Skeletal muscle satellite cell (primary cell): Measurements from ENCODE around the gene GOLGA6L10. TPM values are rescaled to one million over a fixed set of nuclear protein-coding genes. Genes with fewer than 3 reads are reported as not detected.
"Not testable (repeated sequence)": the region's sequence is repeated elsewhere in the genome, so short reads cannot be mapped to it uniquely, and the experiment has no call there.

Source experiments
- H3K27me3 ChIP-seq: 2 replicates; pipeline ENCODE4 v1.7.0; 2013; ENCODE audit warnings: low read length; ENCODE audit not compliant: control insufficient read depth, insufficient read depth
- H3K36me3 ChIP-seq: 2 replicates; pipeline ENCODE4 v1.7.0; 2013; ENCODE audit warnings: mild to moderate bottlenecking, control low read depth, low read length; ENCODE audit not compliant: insufficient read depth
- H3K4me1 ChIP-seq: 2 replicates; pipeline ENCODE4 v1.7.0; 2013; ENCODE audit warnings: low read length; ENCODE audit not compliant: control insufficient read depth, insufficient read depth
- H3K4me2 ChIP-seq: 2 replicates; pipeline ENCODE4 v1.7.0; 2013; ENCODE audit warnings: mild to moderate bottlenecking, low read length
- H3K4me3 ChIP-seq: 2 replicates; pipeline ENCODE4 v1.7.0; 2013; ENCODE audit warnings: low read length
- H3K9ac ChIP-seq: 2 replicates; pipeline ENCODE4 v1.7.0; 2013; ENCODE audit warnings: mild to moderate bottlenecking, low read depth, low read length, moderate library complexity
- H3K9me3 ChIP-seq: replicated peaks from 2 replicates; pipeline ENCODE4 v1.7.0; 2013; ENCODE audit warnings: mild to moderate bottlenecking, control low read depth, low read length
- total RNA-seq: library from RNA; depleted of rRNA; stranded (reverse); fragments of >200 nt; gene quantifications from 2 replicates; pipeline ENCODE4 v1.2.3, GENCODE V29; 2012; rRNA removed

Gene GOLGA6L10
- under 0.01 and 0.22 TPM in 2 replicates for total RNA-seq

GRCh38 chr15:82349375-82349774 lies at the start of gene GOLGA6L10:
Gene GOLGA6L10 (minus strand): TSS chr15:82349475. CDS start chr15:82349375, 100 bp downstream.
- not testable (repeated sequence) for H3K9me3 ChIP-seq, H3K27me3 ChIP-seq, H3K4me3 ChIP-seq, H3K9ac ChIP-seq, H3K4me2 ChIP-seq, H3K4me1 ChIP-seq, H3K36me3 ChIP-seq

GRCh38 chr15:82398785-82399184 lies 49.5 kb upstream of the GOLGA6L10 start:
- Histone ChIP-seq H3K4me1 (peaks cover 3% of the 10 kb centered on the region), H3K27me3 (no peaks in the 10 kb centered on the region), H3K9me3 (no peaks in the 10 kb centered on the region), H3K36me3 (no peaks in the 10 kb centered on the region), H3K4me3 (no peak overlapping the region), H3K9ac (no peak overlapping the region), H3K4me2 (no peak overlapping the region)

- Histone ChIP-seq H3K9me3 (no peaks in the 10 kb centered on the region), H3K36me3 (no peaks in the 10 kb centered on the region), H3K4me1 (peaks cover 6% of the 10 kb centered on the region), H3K27me3 (no peaks in the 10 kb centered on the region), H3K9ac (no peak overlapping the region), H3K4me3 (no peak overlapping the region), H3K4me2 (no peak overlapping the region)
Measured at GRCh38 chr15:82397817-82398216, 48.5 kb upstream of the GOLGA6L10 start.

- not testable (repeated sequence) for H3K36me3 ChIP-seq, H3K9me3 ChIP-seq, H3K4me1 ChIP-seq, H3K9ac ChIP-seq, H3K4me2 ChIP-seq, H3K27me3 ChIP-seq, H3K4me3 ChIP-seq
Measured at GRCh38 chr15:82395788-82396187, 46.5 kb upstream of the GOLGA6L10 start.

- Histone ChIP-seq H3K4me3 (no peak overlapping the region), H3K36me3 (no peaks in the 10 kb centered on the region), H3K4me2 (no peak overlapping the region), H3K27me3 (no peaks in the 10 kb centered on the region), H3K9me3 (no peaks in the 10 kb centered on the region), H3K4me1 (peaks cover 6% of the 10 kb centered on the region), H3K9ac (no peak overlapping the region)
Measured at GRCh38 chr15:82393671-82394070, 44.4 kb upstream of the GOLGA6L10 start.

GRCh38 chr15:82392077-82392476 lies 42.8 kb upstream of the GOLGA6L10 start:
- H3K36me3 ChIP-seq, H3K27me3 ChIP-seq, H3K4me2 ChIP-seq, H3K4me3 ChIP-seq, H3K9ac ChIP-seq, H3K9me3 ChIP-seq, H3K4me1 ChIP-seq: not testable (repeated sequence)

GRCh38 chr15:82390152-82390551 lies 40.9 kb upstream of the GOLGA6L10 start:
- H3K4me1 ChIP-seq, H3K9ac ChIP-seq, H3K9me3 ChIP-seq, H3K4me3 ChIP-seq, H3K27me3 ChIP-seq, H3K36me3 ChIP-seq, H3K4me2 ChIP-seq: not testable (repeated sequence)

GRCh38 chr15:82387209-82387608 lies 37.9 kb upstream of the GOLGA6L10 start:
- H3K27me3 ChIP-seq, H3K36me3 ChIP-seq, H3K9ac ChIP-seq, H3K4me1 ChIP-seq, H3K4me3 ChIP-seq, H3K9me3 ChIP-seq, H3K4me2 ChIP-seq: not testable (repeated sequence)

GRCh38 chr15:82381330-82381955 lies 32.2 kb upstream of the GOLGA6L10 start:
- H3K4me2 ChIP-seq, H3K36me3 ChIP-seq, H3K4me1 ChIP-seq, H3K4me3 ChIP-seq, H3K9ac ChIP-seq, H3K9me3 ChIP-seq, H3K27me3 ChIP-seq: not testable (repeated sequence)

GRCh38 chr15:82379552-82379951 lies 30.3 kb upstream of the GOLGA6L10 start:
- H3K4me3 ChIP-seq, H3K4me1 ChIP-seq, H3K9ac ChIP-seq, H3K27me3 ChIP-seq, H3K4me2 ChIP-seq, H3K9me3 ChIP-seq, H3K36me3 ChIP-seq: not testable (repeated sequence)

- not testable (repeated sequence) for H3K4me1 ChIP-seq, H3K4me3 ChIP-seq, H3K9me3 ChIP-seq, H3K27me3 ChIP-seq, H3K4me2 ChIP-seq, H3K9ac ChIP-seq, H3K36me3 ChIP-seq
Measured at GRCh38 chr15:82373661-82374060, 24.4 kb upstream of the GOLGA6L10 start.

- no peak overlapping the region for H3K9ac ChIP-seq
- no peaks in the 10 kb centered on the region for H3K4me1 ChIP-seq
- no peaks in the 10 kb centered on the region for H3K9me3 ChIP-seq
- H3K36me3 ChIP-seq: no peaks in the 10 kb centered on the region
- H3K4me2 ChIP-seq: no peak overlapping the region
- H3K4me3 ChIP-seq: no peak overlapping the region
- H3K27me3 ChIP-seq: no peaks in the 10 kb centered on the region
Measured at GRCh38 chr15:82371656-82372055, 22.4 kb upstream of the GOLGA6L10 start.
